HG02623 (cell line): ENCODE data around the gene FOXP1.
A peak's percentile ranks its signal among the peaks of the same experiment; 100 is the strongest.

Experiments
- ATAC-seq: cut with Tn5 transposase; IDR thresholded peaks from one replicate; pipeline ENCODE4 v1.9.1; 2021; ENCODE audit warnings: moderate library complexity; ENCODE audit not compliant: unreplicated experiment

The FOXP1 gene

DNA sequence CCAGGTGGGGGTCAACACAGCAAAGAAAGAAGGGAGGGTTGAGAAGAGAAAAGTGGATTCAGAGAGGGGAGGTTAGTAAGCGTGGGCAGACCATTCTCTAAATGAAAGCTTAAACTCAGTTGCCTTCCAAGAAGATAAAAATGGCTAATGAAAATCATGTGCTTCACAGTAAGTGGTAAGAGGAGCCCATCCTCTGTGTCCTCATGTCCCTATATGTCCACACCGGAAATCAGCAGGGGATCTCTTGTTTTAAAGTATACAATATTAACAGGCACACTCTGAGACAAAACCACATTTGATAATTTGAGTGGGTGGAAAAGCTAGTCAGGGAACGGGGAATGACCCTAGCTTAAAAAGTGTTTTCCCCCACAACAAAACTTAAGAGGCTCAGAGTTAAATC is 4.4 kb upstream of the FOXP1 start:
- ATAC-seq, result no peak

DNA sequence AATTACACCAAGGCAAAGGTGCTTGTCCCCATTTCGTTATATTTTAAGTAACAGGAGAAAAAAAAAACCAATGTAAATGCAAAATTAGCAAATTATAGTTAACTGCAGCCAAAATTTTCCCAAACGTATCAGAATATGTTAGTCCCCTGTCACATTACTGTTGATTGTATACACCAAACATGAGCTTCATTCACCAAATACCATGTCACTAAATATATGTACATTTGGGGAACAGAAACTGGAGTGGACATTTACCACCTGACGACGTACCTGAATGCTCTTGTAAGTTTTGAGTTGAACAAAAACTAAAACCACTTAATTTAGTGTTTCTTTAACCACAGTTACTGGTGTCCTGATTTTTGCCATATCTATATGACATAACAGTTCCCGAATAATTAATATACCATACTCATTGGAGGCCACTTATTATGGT is 3.3 kb upstream of the FOXP1 start:
- ATAC-seq, result no peak

DNA sequence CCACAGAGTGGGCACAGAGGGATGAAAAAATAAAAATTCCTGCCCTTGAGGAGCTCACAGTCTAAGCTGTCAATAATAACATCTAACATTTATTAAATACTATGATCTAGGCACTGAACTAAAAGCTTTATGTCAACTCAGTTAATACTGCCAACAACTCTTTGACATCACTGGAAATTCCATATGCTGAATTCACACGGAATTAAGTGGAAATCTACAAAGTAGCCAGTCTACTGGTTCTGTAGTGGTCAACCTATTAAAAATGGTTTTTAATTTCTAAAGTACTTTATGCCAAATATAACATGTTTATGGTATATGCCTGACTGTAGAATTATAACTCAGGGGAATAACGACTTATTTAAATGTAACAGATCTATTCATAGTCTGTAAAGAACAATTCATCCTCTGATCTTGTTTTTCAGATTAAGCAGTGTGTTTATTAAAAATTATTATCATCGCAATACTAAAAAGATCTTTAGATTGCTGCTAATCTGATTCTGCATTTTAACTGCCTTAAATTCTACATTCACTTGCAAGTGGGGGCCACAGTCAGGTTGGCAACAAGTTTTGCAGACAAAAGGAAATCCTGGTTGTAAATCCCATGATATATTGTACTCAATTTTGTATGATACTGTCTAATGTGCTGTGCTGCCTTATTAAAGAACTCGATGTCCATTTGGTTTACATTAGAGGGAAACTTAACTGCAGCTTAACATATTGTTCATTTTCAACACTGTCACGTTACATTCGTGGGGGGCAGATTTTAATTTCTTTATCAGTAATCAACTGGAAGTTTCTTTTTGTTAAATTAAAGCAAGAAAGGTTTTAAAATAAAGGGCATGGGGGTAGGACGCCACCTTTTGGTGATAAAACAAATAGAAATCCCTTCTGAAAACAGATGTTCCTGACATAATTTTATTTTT is 2.6 kb upstream of the FOXP1 start:
- ATAC-seq, result no peak

DNA sequence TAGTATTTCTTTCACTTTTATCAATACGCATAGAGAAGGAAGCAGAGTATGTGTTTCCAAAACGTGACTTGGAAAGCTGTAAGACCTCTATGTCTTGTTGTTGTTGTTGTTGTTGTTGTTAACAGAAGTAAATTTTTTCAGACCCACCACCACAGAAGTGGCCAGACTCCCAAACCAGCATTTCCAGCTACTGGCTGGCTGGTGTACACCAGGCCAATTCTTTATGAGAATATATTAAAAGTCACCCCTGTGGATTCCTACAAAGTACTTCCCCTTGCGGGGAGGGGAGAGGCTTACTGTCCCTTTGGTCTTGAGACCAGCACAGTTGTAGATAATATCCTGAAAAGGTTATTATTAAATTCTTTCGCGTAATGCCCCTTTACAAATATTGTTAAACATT is 1.6 kb upstream of the FOXP1 start:
- ATAC-seq, result no peak

DNA sequence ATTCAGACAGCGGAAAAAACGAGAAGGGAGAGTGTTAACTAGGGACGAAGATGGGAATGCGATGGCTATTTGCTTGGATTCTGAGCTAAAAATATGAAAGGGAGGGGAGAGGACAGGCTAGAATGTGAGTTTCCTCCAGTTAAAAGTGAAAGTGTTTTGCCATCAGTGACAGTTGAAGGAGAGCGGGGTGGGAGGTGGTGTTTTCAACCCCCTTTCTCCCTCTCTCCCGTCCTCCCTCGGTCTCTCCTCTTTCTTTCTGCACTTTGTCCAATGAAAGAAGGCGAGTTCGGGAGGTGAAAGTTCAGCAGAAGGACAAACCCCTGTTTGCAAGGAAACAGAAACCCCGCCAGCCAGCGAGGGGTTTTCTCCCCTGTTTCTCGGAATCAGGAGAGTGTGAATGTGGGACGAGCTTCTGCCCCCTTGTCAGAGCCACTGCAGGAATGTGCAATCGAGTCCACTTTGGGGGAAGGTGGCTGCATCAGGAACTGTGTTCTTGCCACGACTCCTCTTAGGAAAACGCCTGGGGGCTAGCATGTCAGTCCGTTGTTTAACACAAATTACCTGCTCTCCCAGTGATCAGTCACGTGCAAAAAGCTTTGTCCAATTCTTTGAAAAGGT is 975 bp upstream of the FOXP1 start:
- no peak for ATAC-seq

DNA sequence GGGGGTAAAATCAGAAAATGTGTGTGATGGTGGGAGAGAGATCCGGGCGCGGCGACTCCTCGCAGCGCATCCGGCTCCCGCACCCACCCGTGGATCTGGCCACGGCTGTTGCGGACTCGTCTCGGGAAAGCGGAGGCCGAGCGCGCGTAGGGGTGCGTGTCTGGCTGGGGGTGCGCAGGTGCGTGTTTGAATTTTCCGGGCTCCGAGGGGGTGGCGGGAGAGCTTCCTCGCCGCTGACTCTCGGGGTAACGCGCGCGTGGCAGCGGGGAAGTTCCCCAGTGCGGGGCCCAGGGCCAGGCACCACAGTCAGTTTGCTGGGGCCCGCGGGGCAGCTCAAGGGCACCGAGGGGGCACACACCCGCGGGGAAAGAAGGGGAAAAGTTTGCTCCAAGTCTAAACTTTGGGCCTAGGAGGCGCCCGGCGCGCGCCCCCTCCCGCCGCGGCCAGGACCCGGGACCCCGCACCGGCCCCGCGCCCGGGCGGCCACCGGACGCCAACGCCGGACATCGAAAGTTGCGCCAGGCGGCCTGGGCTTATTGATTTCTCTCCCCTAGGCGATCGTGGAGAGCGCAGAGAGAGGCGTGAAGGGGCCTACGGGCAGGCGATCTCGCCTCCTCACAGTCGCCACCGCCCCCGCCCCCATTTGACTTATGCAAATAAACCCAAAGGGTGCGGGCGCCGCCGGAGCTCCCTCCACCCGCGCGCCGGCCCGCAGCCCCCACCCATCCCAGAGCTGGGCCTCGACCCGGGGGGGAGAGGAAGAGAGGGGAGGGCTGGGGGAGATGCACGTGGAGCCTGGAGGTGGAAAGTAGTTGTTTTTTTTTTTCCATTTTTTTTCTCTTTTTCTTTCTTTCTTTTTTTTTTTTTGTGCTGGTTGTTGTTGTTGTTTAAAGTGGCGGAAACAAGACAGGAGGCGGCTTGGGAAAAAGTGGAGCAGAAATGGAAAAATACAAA is 639 bp downstream of the FOXP1 start:
- peak; percentile 33 for ATAC-seq

DNA sequence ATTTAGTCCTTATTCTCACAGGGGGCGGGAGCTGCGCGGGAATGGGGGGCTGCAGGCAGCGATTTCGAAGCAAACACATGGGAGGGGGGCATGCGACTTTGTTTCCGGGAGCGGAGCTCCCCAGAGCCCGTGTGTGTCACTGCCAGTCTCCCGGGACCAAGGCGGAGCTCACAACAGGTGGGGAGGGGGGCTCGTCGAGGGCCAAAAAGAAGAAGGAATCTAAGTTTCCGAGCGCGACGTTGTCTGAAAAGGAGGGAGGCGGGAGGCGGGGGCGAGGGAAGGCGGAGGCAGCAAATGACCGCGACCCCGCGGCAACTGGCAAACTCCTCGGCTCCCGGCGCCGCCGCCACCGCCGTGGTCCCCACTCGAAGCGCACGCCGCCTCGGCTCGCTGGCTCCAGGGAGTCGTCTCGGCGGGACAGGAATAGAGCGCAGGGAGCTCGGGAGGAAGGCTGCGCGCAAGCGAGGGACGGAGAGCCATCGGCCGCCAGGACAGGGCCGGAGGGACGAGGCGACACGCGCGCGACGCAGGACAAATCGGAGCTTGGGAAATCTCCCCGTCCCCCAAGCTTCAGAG is 1.4 kb downstream of the FOXP1 start:
- no peak for ATAC-seq

DNA sequence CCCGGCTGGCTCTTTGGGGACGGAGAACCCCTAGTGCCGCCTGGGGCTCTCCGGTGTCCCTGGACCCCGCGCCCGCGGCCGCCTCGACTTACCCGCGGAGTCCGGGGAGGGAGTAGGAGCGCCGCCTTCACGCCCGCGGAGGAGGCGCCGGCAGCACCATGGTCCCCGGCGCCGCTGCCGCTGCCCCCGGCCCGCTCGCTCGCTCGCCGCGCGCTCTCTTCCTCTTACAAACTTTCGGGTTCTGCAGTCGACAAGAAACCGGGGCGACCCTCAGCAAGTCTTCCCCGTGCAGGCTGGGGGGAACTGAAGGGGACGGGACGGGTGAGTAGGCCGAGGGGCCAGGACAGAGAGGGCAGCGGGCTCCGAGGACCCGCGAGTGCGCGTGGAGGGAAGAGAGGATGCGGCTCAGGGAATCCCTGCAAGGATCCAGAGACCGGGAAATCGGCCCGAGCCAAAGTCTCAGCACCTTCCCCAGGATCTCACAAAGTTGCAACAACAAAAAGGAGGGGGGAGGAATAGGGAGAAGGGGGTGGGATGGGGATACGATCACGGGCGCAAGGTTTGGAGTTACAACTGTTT is 2.0 kb downstream of the FOXP1 start:
- ATAC-seq, result no peak

DNA sequence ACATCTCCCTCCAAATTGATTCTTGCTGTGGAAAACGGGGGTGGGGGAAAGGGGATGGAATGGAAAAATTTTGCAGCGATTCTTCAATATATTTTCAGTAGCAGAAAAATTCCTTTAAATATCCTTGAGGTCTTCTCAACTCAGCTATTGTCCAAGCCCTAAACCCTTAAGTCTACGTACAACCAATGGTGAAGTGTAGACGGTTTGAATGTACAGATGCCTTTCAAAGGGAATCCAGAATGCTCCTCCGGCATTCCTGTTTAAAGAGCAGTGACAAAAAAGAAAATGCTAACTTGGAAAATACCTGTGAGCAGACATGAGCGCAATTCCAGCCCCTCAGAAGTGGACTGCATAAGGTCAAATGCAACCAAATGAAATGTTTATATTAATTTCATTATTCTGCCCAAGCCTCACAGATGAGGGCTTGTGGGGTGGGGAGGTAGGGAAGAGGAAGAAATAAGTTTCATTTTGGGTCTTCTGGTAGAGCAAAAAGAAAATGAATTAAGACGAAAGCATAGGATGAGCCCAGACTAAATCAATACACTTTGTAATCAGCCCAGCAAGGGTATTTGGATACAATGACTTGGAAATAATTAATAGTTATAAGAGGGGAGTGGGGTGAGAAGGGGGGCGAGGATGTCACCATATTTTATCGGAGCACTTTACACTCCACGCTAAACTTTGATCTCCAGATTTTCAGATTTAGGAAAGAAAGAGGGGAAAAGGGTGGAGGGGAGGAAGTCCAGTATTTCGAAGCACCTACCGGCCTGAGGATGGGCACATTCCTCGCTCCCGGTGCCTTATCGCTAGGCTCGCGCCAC is 2.7 kb downstream of the FOXP1 start:
- ATAC-seq, result no peak

DNA sequence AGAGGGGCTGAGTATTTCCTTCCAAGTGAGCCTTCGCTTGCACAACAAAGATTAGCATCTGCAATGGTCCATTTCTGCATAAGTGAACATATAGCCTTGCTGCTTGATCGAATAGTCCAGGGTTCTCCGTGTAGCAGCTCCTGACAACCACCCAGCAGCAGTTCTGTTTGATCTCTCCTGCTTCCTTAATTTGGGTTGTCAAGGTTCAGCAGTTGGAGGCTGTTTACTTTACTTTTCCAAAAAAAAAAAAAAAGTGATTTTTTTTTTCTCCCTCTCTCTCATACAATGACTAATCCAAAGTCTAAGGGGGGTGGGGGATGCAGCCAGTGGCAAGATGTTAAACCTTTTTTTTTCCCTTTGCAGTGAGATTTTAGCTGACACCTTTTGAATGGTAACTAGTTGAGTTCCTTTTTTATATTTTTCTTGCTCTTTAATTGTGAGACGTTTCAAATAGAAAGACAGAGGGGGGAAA is 3.6 kb downstream of the FOXP1 start:
- ATAC-seq, result no peak

DNA sequence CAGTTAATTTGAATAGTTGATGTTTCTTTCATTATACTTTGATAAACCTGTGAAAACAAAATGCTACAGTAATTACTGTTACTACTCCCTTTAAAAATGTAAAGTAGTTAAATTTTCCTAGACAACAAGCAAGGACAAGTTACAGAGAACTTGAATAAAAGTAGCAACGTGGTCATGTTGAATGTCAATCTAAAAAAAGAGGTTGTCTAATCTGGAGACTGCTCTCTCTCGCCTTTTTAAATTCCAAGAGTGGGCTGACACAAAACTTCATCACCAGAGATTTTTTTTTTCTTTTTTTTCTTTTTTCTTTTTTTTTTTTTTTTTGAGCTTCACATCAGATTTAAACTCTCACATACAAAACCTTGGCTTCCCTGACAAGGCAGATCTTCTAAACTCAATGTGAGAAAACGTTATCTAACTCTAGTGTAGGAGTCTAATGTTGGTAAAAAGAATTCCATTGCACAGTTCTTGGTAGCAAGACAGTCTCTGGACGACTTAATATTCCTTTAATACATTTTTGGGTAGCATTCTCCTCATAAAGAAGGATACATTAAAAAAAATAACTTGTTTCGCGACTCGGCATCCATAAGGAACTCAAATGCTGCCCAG is 4.1 kb downstream of the FOXP1 start:
- no peak for ATAC-seq

DNA sequence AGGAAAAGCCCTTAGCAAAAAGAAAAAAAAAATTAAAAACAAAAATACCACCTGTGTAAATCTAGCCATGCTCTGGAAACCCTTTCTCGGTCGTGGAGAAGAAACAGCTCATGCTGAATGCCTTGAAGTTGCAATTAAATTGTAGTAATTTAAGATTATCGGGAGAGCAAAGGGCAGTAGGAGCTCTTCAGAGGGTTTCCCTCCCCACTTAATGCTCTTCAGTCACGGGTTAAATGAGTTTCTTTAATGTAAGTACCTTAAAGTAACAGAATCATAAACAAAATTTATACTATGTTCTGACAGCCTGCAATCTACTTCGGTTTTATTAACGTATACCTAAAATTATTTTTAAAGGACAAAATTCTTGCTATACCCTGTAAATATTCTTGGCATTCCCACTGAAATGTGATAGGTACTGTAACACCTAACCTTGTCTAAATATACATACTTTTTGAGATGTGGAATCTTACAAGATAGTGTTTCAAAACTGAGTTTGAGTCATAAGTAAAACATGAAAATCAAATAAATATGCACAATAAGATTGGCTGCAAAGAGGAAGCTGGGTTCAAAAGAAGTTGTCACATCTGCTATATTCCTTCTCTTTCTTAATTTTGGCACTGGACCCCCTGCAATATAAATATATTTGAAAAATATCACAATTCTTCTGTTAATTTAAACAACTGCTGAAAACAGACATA is 5.3 kb downstream of the FOXP1 start:
- no peak for ATAC-seq

DNA sequence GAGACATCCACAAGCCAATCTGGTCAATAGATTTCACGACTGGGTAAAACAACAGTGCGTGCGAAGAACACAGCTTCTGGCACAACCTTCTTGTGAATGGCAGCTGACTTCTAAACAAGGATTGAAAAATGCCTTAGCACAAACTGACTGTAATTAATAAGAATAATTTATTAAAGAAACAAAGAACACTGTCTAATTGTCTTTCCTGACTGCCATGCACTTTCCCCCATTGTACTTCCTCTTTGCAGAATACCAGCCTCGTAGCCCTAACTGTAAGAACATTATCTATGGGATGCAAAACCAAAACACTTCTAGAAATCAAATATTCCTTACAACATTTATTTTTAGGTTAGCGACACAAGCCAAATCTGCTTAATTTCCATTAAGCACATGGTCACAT is 6.5 kb downstream of the FOXP1 start:
- no peak for ATAC-seq

DNA sequence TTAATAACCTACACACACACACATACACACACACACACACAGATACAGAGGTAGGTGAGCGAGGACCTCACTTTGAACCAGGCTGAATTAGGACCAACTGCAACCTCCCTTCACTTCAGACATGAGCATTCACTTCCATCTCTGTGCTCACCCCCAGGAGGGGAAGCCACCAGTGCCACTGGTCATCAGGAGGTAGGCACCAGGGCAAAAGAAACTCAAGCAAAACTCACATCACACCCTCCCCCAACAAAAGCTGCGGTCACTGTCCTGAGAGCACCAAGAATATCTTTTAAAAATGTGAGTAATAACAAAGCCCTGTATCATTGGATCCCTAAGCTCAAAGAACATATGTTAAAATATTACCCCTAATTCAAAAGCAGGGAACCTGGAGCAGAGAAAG is 8.1 kb downstream of the FOXP1 start:
- ATAC-seq, result no peak

DNA sequence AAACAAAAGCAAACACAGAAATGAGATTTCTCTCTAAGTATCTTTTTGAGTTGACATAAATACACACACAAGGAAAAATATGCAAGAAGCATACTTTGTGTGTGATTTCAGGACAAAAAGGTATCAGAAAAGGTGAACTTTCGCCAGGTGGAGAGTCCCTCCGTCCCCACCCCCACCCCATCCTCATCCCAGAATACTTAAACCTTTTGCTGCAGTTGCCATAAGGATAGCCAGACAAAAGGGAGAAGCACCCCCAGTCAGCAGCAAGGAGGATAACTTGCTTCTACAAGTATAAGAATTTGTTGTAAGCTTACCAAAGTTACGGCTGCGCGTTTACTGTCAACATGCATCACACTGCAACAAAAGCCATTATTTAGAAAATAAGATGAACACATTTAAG is 10.3 kb downstream of the FOXP1 start:
- ATAC-seq, result no peak

DNA sequence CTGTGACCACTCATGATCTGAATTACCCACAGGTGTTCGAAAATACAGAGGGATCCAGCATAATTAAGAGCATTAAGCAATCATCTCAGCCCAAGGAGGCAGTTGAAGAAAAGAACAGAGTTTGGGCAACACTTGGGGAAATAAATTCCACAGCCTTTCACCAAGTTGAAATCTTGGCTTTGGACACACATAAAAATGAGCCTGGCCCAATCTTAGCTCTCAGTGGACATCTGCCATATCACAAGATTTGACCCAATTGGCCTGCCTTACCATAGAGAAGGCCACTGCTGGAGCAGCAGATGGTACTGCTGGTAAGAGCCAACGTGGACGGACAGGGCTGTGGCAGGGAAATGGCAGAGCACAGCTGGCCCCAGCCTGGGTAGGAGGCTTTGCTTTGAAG is 13.0 kb downstream of the FOXP1 start:
- no peak for ATAC-seq

DNA sequence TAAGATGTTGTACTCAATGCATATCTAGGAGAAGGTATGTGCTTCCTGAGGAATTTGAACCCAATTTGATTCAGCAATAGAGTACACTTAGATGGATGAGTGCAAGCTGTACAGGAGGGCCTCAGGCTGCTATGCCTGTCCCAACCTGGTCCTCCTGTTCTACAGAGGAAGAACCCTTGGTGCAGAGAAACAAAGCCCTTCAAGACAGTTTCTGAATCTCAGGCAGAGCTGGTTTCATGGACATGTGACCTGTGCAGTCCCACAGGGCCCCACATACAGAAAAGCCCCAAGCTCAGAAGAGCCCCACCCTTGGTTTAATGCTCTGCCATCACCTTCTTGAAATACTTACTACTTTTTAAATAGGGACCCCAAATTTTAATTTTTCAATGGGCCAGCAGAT is 15.3 kb downstream of the FOXP1 start:
- no peak for ATAC-seq

DNA sequence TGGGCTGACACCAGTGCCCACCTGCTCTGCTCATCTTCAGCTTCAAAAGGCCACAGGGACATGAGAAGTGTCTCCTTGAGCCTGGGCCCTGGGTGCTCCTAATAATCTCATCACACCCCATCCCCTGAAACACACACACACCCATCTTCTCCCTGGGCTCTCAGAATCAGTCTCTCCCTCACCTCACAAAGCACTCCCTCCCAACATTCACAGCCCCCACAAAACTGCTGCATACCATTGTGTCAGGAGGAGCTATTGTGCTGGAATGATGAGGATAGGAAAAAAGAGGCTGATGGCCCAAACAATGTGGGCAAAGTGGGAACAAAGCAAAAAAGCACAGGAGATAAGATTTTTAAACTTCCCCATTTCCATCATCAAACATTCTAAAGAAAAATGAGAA is 16.8 kb downstream of the FOXP1 start:
- no peak for ATAC-seq

DNA sequence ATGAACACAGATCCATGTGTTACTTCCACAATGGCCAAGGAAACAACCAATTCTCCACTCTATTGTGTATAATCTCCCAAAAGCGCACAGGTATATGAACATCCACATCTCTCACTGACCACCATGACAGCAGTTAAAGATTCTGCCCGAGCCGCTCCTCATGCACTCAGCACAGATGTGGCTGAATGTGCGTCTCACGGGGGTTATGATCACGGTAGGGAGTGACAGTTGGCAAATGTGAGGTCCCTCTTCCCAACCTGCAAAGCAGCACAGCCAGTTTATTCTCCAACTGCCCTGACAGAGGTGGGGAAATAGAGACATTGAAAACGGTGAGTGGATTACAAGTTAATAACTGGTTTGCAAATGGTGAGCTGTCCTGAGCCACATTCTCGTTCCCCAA is 17.6 kb downstream of the FOXP1 start:
- no peak for ATAC-seq
